SU-DHL-6 (cell line): Measurements from ENCODE around the gene GRM7.

Experiments
- EZH2phosphoT487 ChIP-seq: fragments of 200-600 bp; sonication (generic), shearing (Covaris generic); conservative IDR thresholded peaks from 2 replicates; pipeline ENCODE4 v1.6.1; 2018; ENCODE audit warnings: mild to moderate bottlenecking, antibody characterized with exemption, low read length, moderate library complexity, mixed read lengths
- TF ChIP-seq, protein P1 (sequence below): fragments of 200-600 bp; sonication (generic); IDR thresholded peaks from one replicate; pipeline ENCODE4 v1.5.1; 2017; ENCODE audit warnings: antibody characterized with exemption, mild to moderate bottlenecking, low read length, moderate library complexity; ENCODE audit not compliant: insufficient read depth, poor library complexity, severe bottlenecking

DNA sequence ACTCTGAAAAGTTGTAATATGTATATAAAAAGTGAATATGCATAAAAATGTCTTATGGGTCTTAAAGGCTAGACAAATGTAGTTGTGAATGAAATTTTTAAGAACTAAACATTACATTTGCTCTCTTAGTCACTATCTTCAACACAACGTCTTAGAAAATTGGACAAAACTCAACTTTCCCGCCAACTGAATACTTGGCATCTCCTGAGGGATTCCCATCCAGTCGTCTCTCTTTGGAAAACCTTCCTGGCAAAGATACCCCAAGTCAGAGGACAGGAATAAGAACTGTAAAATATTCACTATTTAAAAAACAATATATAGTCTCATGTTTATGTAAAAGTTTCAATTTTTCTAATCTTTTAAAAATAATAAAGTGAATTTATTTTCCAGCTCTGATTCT is 354.8 kb downstream of the GRM7 start:
- TF ChIP-seq, protein P1, sequence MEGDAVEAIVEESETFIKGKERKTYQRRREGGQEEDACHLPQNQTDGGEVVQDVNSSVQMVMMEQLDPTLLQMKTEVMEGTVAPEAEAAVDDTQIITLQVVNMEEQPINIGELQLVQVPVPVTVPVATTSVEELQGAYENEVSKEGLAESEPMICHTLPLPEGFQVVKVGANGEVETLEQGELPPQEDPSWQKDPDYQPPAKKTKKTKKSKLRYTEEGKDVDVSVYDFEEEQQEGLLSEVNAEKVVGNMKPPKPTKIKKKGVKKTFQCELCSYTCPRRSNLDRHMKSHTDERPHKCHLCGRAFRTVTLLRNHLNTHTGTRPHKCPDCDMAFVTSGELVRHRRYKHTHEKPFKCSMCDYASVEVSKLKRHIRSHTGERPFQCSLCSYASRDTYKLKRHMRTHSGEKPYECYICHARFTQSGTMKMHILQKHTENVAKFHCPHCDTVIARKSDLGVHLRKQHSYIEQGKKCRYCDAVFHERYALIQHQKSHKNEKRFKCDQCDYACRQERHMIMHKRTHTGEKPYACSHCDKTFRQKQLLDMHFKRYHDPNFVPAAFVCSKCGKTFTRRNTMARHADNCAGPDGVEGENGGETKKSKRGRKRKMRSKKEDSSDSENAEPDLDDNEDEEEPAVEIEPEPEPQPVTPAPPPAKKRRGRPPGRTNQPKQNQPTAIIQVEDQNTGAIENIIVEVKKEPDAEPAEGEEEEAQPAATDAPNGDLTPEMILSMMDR, result no peak
- TF ChIP-seq EZH2phosphoT487, result no peak
